HEK293T (cell line): ENCODE data around the gene CRYBA2.
A peak's percentile ranks its signal among the peaks of the same experiment; 100 is the strongest.

Experiments
- CTCF ChIA-PET: fragments of 350-600 bp; formaldehyde crosslinking; extraction: SDS; loops from one replicate; lab custom pipeline; 2021; ENCODE audit warnings: antibody characterized with exemption, inconsistent platforms; lab: Yijun Ruan, JAX
- POLR2A ChIA-PET: fragments of 350-600 bp; formaldehyde crosslinking; extraction: SDS; loops from one replicate; lab custom pipeline; 2020; ENCODE audit warnings: antibody characterized with exemption, inconsistent platforms; lab: Yijun Ruan, JAX
- DNase-seq: peaks from one replicate; pipeline ENCODE4 v3.0.0; 2012; ENCODE audit warnings: mixed read lengths; ENCODE audit errors: extremely low spot score
- ARNT ChIP-seq: fragments of 450-650 bp; IDR thresholded peaks from 2 replicates; pipeline ENCODE4 v1.6.1; 2017; ENCODE audit warnings: mild to moderate bottlenecking
- BHLHE40 ChIP-seq: fragments of 450-650 bp; IDR thresholded peaks from 2 replicates; pipeline ENCODE4 v1.6.1; 2016; ENCODE audit warnings: mild to moderate bottlenecking, moderate library complexity, borderline replicate concordance
- CTBP1 ChIP-seq: fragments of 450-650 bp; IDR thresholded peaks from 2 replicates; pipeline ENCODE4 v1.6.1; 2016; ENCODE audit warnings: borderline replicate concordance
- ELF4 ChIP-seq: fragments of 450-650 bp; IDR thresholded peaks from 2 replicates; pipeline ENCODE4 v1.6.1; 2017; ENCODE audit warnings: antibody characterized with exemption
- FOXA1 ChIP-seq: fragments of 450-650 bp; IDR thresholded peaks from 2 replicates; pipeline ENCODE4 v1.6.1; 2016; ENCODE audit warnings: mild to moderate bottlenecking
- FOXK2 ChIP-seq: fragments of 450-650 bp; IDR thresholded peaks from 2 replicates; pipeline ENCODE4 v1.6.1; 2016; ENCODE audit warnings: mild to moderate bottlenecking
- FOXM1 ChIP-seq: fragments of 450-650 bp; IDR thresholded peaks from 2 replicates; pipeline ENCODE4 v1.6.1; 2017; ENCODE audit warnings: mild to moderate bottlenecking, borderline replicate concordance
- HDGF ChIP-seq: fragments of 450-650 bp; IDR thresholded peaks from 2 replicates; pipeline ENCODE4 v1.6.1; 2017; ENCODE audit warnings: antibody characterized with exemption, borderline replicate concordance
- L3MBTL2 ChIP-seq: fragments of 450-650 bp; conservative IDR thresholded peaks from 2 replicates; pipeline ENCODE4 v1.6.1; 2016; ENCODE audit warnings: mild to moderate bottlenecking
- LEF1 ChIP-seq: fragments of 450-650 bp; IDR thresholded peaks from 2 replicates; pipeline ENCODE4 v1.6.1; 2017; ENCODE audit warnings: mild to moderate bottlenecking, borderline replicate concordance
- NFRKB ChIP-seq: fragments of 450-650 bp; IDR thresholded peaks from 2 replicates; pipeline ENCODE4 v1.6.1; 2016; ENCODE audit warnings: mild to moderate bottlenecking, moderate library complexity
- SP1 ChIP-seq: fragments of 450-650 bp; IDR thresholded peaks from 2 replicates; pipeline ENCODE4 v1.6.1; 2017
- SUZ12 ChIP-seq: fragments of 450-650 bp; IDR thresholded peaks from 2 replicates; pipeline ENCODE4 v1.6.1; 2016; ENCODE audit warnings: mild to moderate bottlenecking
- TARDBP ChIP-seq: fragments of 450-650 bp; IDR thresholded peaks from 2 replicates; pipeline ENCODE4 v1.6.1; 2016
- ZNF384 ChIP-seq: fragments of 450-650 bp; IDR thresholded peaks from 2 replicates; pipeline ENCODE4 v1.6.1; 2016
- TF ChIP-seq, protein P1 (sequence below): fragments of 450-650 bp; IDR thresholded peaks from 2 replicates; pipeline ENCODE4 v1.6.1; 2016

CRYBA2 gene

GRCh38 chr2:219003979-219004378 lies 10.8 kb upstream of the CRYBA2 start:
- no peak for TF ChIP-seq FOXA1
- no peak for TF ChIP-seq SUZ12
- no peak for TF ChIP-seq ZNF384
- no peak for TF ChIP-seq L3MBTL2
- TF ChIP-seq CTBP1 = no peak
- TF ChIP-seq ARNT = no peak
- no peak for TF ChIP-seq FOXM1
- no peak for TF ChIP-seq LEF1
- TF ChIP-seq SP1 = no peak
- no peak for TF ChIP-seq TARDBP
- TF ChIP-seq NFRKB = no peak
- POLR2A ChIA-PET = no interaction called here
- CTCF ChIA-PET = interaction anchor here (0.8 to 3.7 kb wide), 2 partner anchors 25 to 127 kb away, joined by 3 to 20 read pairs; no protein-coding TSS in a partner anchor
- no peak for DNase-seq

GRCh38 chr2:219003267-219003634 lies 10.0 kb upstream of the CRYBA2 start:
- CTCF ChIA-PET = interaction anchor here (0.8 to 3.7 kb wide), 6 partner anchors 20 to 234 kb away, joined by 3 to 20 read pairs (median 4); no protein-coding TSS in a partner anchor
- TF ChIP-seq, protein P1, sequence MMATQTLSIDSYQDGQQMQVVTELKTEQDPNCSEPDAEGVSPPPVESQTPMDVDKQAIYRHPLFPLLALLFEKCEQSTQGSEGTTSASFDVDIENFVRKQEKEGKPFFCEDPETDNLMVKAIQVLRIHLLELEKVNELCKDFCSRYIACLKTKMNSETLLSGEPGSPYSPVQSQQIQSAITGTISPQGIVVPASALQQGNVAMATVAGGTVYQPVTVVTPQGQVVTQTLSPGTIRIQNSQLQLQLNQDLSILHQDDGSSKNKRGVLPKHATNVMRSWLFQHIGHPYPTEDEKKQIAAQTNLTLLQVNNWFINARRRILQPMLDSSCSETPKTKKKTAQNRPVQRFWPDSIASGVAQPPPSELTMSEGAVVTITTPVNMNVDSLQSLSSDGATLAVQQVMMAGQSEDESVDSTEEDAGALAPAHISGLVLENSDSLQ = 0 out of 2 replicates have a peak, but pooled peaks have one; percentile 32
- TF ChIP-seq SP1 = no peak
- POLR2A ChIA-PET = interaction anchor here (0.8 to 1.2 kb wide), 2 partner anchors 15 to 94 kb away, joined by 3 to 4 read pairs; no protein-coding TSS in a partner anchor
- no peak for DNase-seq

DNA sequence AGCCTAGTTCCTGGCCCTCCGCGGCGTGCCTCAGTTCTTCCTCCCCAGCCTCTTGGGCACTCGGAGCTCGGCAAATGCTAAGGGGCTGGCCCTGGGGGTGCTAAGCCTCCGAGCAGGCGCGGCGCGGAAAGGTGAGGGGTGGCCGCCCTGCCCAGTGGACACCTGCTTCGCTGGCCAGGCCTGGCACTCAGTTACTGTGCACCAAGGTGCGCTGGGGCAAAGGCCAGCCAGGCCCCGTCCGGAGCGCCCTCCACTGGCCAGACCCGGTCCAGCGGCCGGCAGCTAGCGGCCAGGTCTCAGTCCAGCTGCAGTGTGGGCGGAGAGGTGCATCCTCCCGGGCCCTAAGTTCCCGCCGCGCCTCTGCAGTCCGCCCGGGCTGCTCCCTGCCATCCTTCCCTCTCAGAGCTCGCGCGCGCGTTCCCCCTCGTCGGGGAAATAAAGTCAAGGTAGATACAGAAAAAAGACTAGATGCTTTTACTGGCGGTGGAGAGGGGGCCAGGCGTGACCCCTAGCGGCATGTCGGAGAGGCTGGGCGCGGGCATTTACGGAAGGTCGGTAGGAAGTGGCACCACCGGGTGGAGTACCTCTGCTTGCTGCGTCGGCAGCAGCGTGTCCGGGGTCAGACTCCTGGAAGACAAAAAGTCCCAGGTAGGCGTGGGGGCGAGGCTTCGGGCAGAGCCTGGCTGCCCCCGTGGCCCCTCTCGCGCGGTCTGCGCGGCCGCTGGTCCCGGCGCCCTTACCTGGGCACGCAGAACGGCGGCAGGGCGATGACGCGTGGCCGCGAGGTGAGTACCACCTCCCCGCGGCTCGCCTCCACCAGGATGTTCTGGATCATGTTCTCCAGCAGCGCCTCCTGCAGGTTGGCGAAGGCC lies 9.4 kb upstream of the CRYBA2 start:
- TF ChIP-seq L3MBTL2 (peak; percentile 74), NFRKB (no peak)
- TF ChIP-seq, protein P1 = no peak
- POLR2A ChIA-PET = interaction anchor here (0.8 to 1.2 kb wide), 2 partner anchors 15 to 93 kb away, joined by 3 to 4 read pairs; no protein-coding TSS in a partner anchor
- DNase-seq = peak; percentile 93
- CTCF ChIA-PET = interaction anchor here (0.7 to 3.7 kb wide), 10 partner anchors 9 to 235 kb away, joined by 3 to 20 read pairs (median 4); no protein-coding TSS in a partner anchor

GRCh38 chr2:219001577-219002394 lies 8.6 kb upstream of the CRYBA2 start:
- POLR2A ChIA-PET = interaction anchor here (1.2 kb wide), 1 partner anchor 14 kb away, joined by 4 read pairs; no protein-coding TSS in a partner anchor
- TF ChIP-seq FOXA1 (no peak), ELF4 (no peak), SP1 (no peak), SUZ12 (no peak), FOXK2 (no peak), NFRKB (no peak), FOXM1 (no peak), HDGF (no peak), ARNT (no peak), ZNF384 (no peak)
- no peak for DNase-seq
- CTCF ChIA-PET = interaction anchor here (1.0 to 3.7 kb wide), 9 partner anchors 9 to 236 kb away, joined by 3 to 20 read pairs (median 3); no protein-coding TSS in a partner anchor

DNA sequence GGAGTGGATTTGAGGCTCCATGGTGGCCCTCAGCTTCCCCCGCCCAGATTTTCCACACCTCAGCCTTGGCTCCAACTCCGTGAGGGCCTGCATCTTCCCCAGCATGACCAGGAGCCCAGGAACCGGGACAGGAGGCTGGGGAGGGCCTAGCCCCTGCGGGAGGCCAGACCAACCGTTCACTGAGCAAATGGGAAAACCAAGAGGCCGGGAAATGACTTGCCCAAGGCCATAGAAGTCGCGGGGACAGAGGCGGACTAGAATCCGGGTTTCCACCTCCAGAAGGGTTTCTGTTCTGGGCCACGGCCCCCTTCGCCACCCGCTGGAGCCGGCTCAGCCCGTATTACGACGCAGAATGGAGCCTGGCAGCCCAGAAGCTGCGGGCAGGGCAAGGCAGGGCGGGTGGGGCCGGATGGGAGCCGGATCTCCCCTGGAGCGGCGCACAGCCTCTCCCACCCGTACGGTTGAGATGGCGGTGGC lies 7.9 kb upstream of the CRYBA2 start:
- no peak for TF ChIP-seq L3MBTL2
- TF ChIP-seq SP1 = no peak
- TF ChIP-seq FOXM1 = no peak
- no peak for TF ChIP-seq HDGF
- TF ChIP-seq FOXA1 = no peak
- TF ChIP-seq ZNF384 = no peak
- TF ChIP-seq BHLHE40 = no peak
- TF ChIP-seq FOXK2 = no peak
- no peak for TF ChIP-seq TARDBP
- no peak for TF ChIP-seq CTBP1
- TF ChIP-seq ARNT = no peak
- ChIA-PET POLR2A (no interaction called here), CTCF (interaction anchor here (1.0 to 2.4 kb wide), 3 partner anchors 21 to 127 kb away, joined by 3 to 16 read pairs (median 3); no protein-coding TSS in a partner anchor)
- no peak for DNase-seq

DNA sequence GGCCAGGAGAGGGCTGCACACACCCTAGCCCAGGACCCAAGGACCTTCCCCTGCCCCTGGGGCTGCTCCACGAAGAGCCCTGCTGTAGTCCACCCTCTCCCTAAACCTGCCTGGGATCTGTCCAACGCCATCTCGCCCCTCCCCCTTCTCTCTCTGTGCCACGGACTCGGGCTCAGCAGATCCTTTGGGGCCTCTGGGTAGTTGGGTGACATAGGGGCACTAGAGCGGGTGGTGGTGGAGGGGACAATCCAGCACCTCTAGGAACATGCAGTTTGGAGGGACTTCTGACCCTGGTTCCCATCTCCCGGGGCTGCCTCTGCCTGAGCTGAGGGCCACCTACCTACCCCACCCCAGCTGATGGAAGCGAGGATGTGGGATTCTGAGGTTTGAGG lies 7.3 kb upstream of the CRYBA2 start:
- DNase-seq = no peak
- TF ChIP-seq ARNT (no peak), CTBP1 (no peak), NFRKB (no peak), FOXA1 (no peak), SUZ12 (no peak), FOXK2 (no peak), TARDBP (no peak), SP1 (no peak), FOXM1 (no peak), ZNF384 (no peak)
- ChIA-PET CTCF (interaction anchor here (1.0 kb wide), 1 partner anchor 21 kb away, joined by 3 read pairs; no protein-coding TSS in a partner anchor), POLR2A (no interaction called here)
